GM12878 (cell line): ENCODE measurements around the gene OR2Z1.
"Not testable (repeated sequence)": the region's sequence is repeated elsewhere in the genome, so short reads cannot be mapped to it uniquely, and the experiment has no call there.

Experiments used
- EZH2 ChIP-seq: IDR thresholded peaks from 2 replicates; pipeline ENCODE4 v1.6.1; 2012; ENCODE audit warnings: low read depth, mild to moderate bottlenecking, control low read depth, inconsistent platforms, low read length, borderline replicate concordance; ENCODE audit not compliant: control insufficient read depth
- MXI1 ChIP-seq: fragments of 150-350 bp; IDR thresholded peaks from 2 replicates; pipeline ENCODE4 v1.6.1; 2011; ENCODE audit warnings: low read depth, mild to moderate bottlenecking, inconsistent platforms, low read length, improper control_type of control experiment
- RAD21 ChIP-seq: IDR thresholded peaks from 2 replicates; pipeline ENCODE4 v1.6.1; 2011; ENCODE audit warnings: mild to moderate bottlenecking, low read depth, low read length, moderate library complexity; ENCODE audit not compliant: insufficient read depth
- TAF1 ChIP-seq: IDR thresholded peaks from 2 replicates; pipeline ENCODE4 v1.6.1; 2011; ENCODE audit warnings: mild to moderate bottlenecking, low read depth, low read length, borderline replicate concordance
- TF ChIP-seq, protein P1 (sequence below): IDR thresholded peaks from 2 replicates; pipeline ENCODE4 v1.6.1; 2012; ENCODE audit warnings: mild to moderate bottlenecking, low read depth, low read length
- TF ChIP-seq, protein P2 (sequence below), 3 experiments: IDR thresholded peaks in 2 of 3; conservative IDR thresholded peaks in 1 of 3; 2 replicates each; pipeline ENCODE4 v1.5.1; 2011; ENCODE audit warnings: low read depth in 3 of 3, low read length in 3 of 3, mild to moderate bottlenecking in 3 of 3, control low read depth in 2 of 3, moderate library complexity in 2 of 3, inconsistent platforms in 1 of 3, mixed read lengths in 1 of 3; ENCODE audit not compliant: control insufficient read depth in 2 of 3, insufficient read depth in 1 of 3; ENCODE audit errors: extremely low read depth in 1 of 3

DNA sequence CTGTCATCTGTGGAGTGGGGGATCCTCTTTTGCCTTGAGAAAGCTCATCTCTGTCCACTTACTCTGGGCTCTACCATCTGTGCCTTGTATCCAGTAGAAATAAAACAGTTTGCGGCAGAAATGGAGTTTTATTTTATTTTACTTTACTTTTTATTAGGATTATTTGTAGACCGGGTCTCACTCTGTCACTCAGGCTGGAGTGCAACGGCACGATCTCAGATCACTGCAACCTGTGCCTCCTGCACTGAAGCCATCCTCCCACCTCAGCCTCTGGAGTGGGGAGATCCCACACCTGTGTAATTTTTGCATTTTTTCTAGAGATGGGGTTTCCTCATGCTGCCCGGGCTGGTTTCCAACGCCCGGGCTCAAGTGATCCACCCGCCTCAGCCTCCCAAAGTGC is 47.8 kb downstream of the OR2Z1 start:
- not testable (repeated sequence) for TF ChIP-seq RAD21, TAF1, EZH2, MXI1
- TF ChIP-seq, protein P1, sequence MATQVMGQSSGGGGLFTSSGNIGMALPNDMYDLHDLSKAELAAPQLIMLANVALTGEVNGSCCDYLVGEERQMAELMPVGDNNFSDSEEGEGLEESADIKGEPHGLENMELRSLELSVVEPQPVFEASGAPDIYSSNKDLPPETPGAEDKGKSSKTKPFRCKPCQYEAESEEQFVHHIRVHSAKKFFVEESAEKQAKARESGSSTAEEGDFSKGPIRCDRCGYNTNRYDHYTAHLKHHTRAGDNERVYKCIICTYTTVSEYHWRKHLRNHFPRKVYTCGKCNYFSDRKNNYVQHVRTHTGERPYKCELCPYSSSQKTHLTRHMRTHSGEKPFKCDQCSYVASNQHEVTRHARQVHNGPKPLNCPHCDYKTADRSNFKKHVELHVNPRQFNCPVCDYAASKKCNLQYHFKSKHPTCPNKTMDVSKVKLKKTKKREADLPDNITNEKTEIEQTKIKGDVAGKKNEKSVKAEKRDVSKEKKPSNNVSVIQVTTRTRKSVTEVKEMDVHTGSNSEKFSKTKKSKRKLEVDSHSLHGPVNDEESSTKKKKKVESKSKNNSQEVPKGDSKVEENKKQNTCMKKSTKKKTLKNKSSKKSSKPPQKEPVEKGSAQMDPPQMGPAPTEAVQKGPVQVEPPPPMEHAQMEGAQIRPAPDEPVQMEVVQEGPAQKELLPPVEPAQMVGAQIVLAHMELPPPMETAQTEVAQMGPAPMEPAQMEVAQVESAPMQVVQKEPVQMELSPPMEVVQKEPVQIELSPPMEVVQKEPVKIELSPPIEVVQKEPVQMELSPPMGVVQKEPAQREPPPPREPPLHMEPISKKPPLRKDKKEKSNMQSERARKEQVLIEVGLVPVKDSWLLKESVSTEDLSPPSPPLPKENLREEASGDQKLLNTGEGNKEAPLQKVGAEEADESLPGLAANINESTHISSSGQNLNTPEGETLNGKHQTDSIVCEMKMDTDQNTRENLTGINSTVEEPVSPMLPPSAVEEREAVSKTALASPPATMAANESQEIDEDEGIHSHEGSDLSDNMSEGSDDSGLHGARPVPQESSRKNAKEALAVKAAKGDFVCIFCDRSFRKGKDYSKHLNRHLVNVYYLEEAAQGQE, result not testable (repeated sequence)
- TF ChIP-seq, protein P2, sequence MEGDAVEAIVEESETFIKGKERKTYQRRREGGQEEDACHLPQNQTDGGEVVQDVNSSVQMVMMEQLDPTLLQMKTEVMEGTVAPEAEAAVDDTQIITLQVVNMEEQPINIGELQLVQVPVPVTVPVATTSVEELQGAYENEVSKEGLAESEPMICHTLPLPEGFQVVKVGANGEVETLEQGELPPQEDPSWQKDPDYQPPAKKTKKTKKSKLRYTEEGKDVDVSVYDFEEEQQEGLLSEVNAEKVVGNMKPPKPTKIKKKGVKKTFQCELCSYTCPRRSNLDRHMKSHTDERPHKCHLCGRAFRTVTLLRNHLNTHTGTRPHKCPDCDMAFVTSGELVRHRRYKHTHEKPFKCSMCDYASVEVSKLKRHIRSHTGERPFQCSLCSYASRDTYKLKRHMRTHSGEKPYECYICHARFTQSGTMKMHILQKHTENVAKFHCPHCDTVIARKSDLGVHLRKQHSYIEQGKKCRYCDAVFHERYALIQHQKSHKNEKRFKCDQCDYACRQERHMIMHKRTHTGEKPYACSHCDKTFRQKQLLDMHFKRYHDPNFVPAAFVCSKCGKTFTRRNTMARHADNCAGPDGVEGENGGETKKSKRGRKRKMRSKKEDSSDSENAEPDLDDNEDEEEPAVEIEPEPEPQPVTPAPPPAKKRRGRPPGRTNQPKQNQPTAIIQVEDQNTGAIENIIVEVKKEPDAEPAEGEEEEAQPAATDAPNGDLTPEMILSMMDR (IDR thresholded peaks at IDR 0.05 in 2 of 3, conservative IDR thresholded peaks at IDR 0.05 in 1 of 3; ENCODE audit: control insufficient read depth in 2 of 3, extremely low read depth in 1 of 3, insufficient read depth in 1 of 3, low read depth in 3 of 3, low read length in 3 of 3), result not testable (repeated sequence)
